OCI-M2 (cell line): ENCODE results near the gene PRSS21.

ENCODE experiments used
- DNase-seq: peaks from one replicate; lab custom pipeline; 2025; ENCODE audit not compliant: unreplicated experiment; lab: John Stamatoyannopoulos, UW

Gene PRSS21

DNA sequence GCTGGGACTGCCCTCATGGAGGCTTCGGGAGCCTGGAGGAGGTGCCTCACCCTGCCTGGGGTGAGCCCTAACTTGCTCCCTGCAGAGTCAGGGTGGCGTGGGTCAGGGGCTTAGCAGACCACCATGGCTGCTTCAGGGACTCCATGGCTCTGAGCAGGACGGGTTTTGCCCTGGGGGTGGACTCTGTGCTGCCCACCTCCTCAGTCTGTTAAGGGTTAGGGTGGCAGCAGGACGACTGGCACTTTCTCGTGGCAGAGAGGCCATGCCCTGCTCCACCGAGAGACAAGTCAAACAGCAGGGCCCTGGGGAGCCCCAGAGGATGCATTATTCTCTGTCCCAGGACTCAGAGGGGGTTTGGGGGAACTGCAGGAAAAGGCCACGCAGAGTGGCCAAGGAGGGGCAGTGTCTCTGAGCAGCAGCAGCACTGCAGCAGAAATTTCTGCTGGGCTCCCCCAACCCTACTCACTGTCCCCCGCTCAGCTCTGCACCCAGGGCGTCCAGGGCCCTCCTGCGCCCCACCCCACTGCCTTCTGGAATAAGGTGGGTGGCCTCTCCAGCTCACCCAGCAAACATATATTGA lies 42.7 kb downstream of the PRSS21 start:
- DNase-seq: no peak

DNA sequence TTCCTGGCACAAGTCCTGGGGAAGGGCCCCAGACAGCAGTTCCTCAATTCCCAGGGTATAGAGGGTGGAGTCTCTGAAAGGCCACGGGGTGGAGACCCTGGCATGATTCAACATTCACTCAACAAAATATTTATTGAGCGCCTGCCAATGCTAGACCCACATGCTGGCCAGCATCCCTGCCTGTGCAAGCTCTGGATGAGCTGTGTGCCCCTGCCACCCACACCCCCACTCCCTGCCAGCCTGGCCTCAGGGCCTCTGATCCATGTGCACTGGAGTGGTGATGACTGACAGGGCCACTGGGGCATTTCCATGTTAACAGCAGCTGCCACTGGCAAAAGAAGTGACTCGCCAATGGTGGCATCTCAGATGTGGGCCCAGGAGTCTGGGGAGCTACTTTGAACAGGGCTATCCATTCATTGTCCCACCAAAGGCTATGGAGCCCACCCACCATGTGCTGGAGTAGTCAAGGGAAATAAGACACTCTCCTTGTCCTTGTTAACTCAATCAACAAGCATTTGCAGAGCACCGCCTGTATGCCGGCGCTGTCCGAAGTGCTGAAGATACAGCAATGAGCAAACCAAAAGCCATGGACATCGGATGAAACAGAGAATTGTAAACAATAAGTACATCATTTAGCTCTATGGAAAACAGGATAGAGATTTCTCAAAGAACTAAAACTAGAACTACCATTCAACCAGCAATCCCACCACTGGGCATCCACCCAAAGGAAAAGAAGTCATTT lies 44.0 kb downstream of the PRSS21 start:
- DNase-seq: no peak

DNA sequence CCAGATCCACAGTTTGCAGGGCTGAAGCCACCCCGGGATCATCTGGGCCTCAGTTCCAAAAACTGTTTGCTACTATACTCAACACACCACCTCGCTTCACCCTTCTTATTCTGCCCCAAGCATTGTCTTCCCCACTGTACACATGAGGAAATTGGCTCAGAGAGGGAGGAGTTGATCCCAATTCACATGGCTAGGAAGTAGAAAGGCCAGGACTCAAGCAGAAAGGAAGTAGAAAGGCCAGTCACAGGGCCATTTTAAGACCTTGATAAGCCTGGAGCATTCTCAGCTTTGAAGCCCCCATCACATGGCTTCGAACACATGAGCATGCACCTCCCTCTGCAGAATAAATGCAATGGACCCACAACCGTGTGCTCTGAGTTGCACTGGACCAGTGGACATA lies 48.6 kb downstream of the PRSS21 start:
- no peak for DNase-seq

DNA sequence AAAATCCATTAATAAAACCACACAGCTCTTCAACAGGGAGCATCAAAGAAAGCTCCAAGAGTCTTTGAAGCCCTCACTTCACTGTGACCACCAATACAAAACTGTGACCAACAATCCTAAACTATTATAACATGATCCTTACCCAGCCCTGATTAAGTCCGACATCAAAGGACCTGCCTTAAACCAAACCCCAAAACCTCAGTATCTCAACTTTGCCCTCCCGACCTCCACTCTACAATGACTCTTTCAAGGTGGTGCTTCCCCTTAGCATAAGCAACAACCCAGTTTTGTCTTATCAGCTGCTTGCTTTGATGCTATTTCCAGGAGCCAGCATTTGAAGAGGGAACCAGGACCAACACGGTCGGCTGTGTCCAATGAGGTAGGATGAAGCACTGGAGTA lies 49.4 kb downstream of the PRSS21 start:
- no peak for DNase-seq

DNA sequence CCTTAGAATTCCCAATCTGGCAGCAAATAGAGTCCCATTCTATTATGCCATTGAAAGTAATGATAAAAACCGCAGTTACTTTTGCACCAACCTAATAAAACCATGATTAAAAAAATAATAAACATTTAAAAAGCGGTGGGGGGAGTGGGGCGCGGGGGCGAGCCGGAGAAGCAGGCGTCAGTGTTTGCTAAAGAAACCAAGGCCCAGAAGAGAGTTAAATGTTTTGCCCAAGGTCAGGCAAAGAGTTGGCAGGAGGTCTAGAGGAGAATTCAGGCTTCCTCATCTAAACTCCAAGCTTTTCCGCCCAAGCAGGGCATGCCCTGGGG lies 50.6 kb downstream of the PRSS21 start:
- no peak for DNase-seq

DNA sequence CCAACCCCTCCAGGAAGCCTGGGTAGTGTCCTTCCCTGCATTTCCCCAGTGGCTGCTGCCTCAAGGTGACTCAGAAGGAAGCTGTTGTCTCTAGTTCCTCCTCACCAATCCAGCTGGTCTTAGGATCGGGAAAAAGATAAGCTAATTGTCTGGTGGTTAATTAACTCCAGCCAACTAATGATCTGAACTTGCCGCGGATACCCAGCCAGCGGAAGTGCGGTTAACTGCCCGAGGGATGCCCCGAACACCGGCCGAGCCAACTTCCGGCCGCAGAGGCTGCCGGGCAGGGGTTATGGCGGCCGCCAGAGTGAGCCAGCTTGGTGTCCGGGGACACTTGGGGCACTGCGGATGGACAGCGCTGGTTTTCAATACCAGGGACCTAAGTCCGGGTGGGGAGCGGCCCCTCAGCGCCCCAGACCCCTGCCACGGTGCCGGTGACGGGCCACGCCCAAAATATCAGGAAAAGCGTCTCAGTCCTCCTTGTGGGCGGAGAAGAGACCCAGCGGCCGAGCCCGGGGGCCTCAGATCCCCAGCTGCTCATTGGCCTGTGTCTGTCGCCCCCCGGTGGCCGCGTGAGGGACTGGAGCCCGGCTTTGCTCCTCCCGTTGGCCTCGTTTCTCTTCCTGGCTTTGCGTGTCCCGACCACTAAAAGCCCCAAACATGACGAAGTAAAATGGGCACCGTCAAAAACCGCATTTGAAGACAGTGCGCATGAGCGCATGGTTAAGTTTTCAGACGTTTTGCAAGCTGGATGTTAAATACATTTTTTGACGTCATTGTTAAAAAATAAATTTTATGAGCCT lies 51.2 kb downstream of the PRSS21 start:
- DNase-seq: peak; percentile 61
